Upper lobe of left lung (tissue), 4 donors: Measurements from ENCODE around the gene C1orf174.

Experiments used
- CTCF ChIP-seq, 6 experiments: fragments of 450-650 bp in 4 of 6; fragments of 200-600 bp in 2 of 6; sonication (generic) in 2 of 6; IDR thresholded peaks; one replicate each; pipeline ENCODE4 v1.5.1; 2016 to 2019; ENCODE audit warnings: antibody characterized with exemption in 6 of 6
- EP300 ChIP-seq, 4 donors: sonication (generic); formaldehyde crosslinking; IDR thresholded peaks; one replicate each; pipeline ENCODE4 v1.5.1; 2017; ENCODE audit warnings: antibody characterized with exemption in 4 of 4, control low read depth in 2 of 4
- POLR2A ChIP-seq, 4 donors: fragments of 450-650 bp; IDR thresholded peaks; one replicate each; pipeline ENCODE4 v1.5.1; 2016 to 2017; ENCODE audit warnings: antibody characterized with exemption in 4 of 4, mild to moderate bottlenecking in 2 of 4
- POLR2AphosphoS5 ChIP-seq, 2 donors: sonication (generic); formaldehyde crosslinking; IDR thresholded peaks; one replicate each; pipeline ENCODE4 v1.5.1; 2017; ENCODE audit warnings: antibody characterized with exemption in 2 of 2

GRCh38 chr1:3895279-3895950 is 4.7 kb downstream of the C1orf174 start:
- TF ChIP-seq POLR2A (IDR thresholded peaks at IDR 0.05) (no peak), CTCF (IDR thresholded peaks at IDR 0.05) (no peak), POLR2AphosphoS5 (IDR thresholded peaks at IDR 0.05) (no peak), EP300 (IDR thresholded peaks at IDR 0.05) (no peak)
